ENCODE data around the gene RASA4B.
A peak's percentile ranks its signal among the peaks of the same experiment; 100 is the strongest.
"Not testable (repeated sequence)": the region's sequence is repeated elsewhere in the genome, so short reads cannot be mapped to it uniquely, and the experiment has no call there.

RASA4B gene

DNA sequence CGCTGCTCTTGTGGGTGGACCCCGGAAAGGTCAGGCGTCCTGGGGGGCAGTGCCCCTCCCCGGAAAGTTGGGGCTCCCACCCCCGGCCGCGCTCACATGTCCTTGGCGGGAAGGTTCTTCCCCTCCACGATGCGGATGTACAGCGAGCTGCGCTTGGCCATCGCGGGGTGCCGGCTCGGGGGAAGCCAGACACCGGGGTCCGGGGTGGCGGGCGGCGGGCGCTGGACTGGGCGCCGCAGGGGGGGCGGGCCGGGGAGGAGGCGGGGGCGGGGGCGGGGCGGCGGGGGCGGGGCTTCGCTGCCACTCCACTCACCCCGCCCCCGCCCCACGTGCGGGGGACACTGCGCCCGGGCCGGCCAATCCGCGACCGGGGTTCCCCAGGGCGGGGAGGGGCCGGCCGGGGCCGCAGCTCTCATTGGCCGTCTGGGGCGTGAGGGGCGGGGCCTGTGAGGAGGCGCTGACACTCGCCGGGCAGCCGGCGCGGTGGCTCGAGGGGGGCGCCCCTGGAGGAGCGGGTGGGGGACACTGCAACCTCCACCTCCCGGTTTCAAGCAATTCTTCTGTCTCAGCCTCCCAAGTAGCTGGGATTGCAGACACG is at the start of gene RASA4B:
Gene RASA4B (minus strand): TSS at position 228 of the 598 bp plus-strand sequence. CDS start 67 bp downstream, at position 161.
- not testable (repeated sequence) for H3K36me3 Mint-ChIP-seq (ENCODE audit: low read depth); H3K27me3 Mint-ChIP-seq; H3K27ac Mint-ChIP-seq; H3K4me1 Mint-ChIP-seq (ENCODE audit: low read depth); H3K4me3 Mint-ChIP-seq; H3K9me3 Mint-ChIP-seq
- peak; percentile 48 for DNase-seq

- H3K4me1 Mint-ChIP-seq (ENCODE audit: low read depth); H3K9me3 Mint-ChIP-seq; DNase-seq; H3K27ac Mint-ChIP-seq; H3K36me3 Mint-ChIP-seq (ENCODE audit: low read depth); H3K4me3 Mint-ChIP-seq; H3K27me3 Mint-ChIP-seq: not testable (repeated sequence)
These were observed 33.3 kb upstream of the RASA4B start, which contains the start of gene SPDYE2 for GRCh38 chr7:102550808-102551422. Gene SPDYE2 (plus strand): TSS chr7:102551226. CDS start chr7:102553256, 2,030 bp downstream.

GRCh38 chr7:102546353-102546752 is 28.8 kb upstream of the RASA4B start:
- H3K4me1 Mint-ChIP-seq (ENCODE audit: low read depth); DNase-seq; H3K27ac Mint-ChIP-seq; H3K9me3 Mint-ChIP-seq; H3K27me3 Mint-ChIP-seq; H3K36me3 Mint-ChIP-seq (ENCODE audit: low read depth); H3K4me3 Mint-ChIP-seq: not testable (repeated sequence)

GRCh38 chr7:102545288-102545687 is 27.7 kb upstream of the RASA4B start:
- H3K4me3 Mint-ChIP-seq; H3K27ac Mint-ChIP-seq; DNase-seq; H3K9me3 Mint-ChIP-seq; H3K4me1 Mint-ChIP-seq (ENCODE audit: low read depth); H3K36me3 Mint-ChIP-seq (ENCODE audit: low read depth); H3K27me3 Mint-ChIP-seq: not testable (repeated sequence)

DNA sequence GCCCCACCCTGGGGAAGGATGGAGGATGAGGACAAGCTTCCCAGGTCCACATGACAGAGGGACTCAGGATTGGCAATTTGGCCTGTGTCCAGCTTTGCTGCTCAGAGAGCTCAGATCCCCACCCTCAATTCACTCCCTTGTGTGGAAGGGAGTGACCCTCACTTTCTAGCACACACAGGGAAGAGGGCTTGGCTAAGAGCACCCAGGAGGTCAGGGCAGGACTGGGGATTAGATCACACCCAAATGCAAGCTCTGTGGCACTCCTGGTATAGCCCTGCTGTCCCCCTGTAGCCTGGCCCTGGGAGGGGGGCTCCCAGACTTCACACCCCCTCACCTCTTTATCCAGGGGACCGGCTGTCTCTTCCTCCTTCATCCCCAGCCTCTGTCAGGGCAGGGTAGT is 26.8 kb upstream of the RASA4B start:
- not testable (repeated sequence) for H3K27ac Mint-ChIP-seq; DNase-seq; H3K4me3 Mint-ChIP-seq; H3K27me3 Mint-ChIP-seq; H3K9me3 Mint-ChIP-seq; H3K36me3 Mint-ChIP-seq (ENCODE audit: low read depth); H3K4me1 Mint-ChIP-seq (ENCODE audit: low read depth)

DNA sequence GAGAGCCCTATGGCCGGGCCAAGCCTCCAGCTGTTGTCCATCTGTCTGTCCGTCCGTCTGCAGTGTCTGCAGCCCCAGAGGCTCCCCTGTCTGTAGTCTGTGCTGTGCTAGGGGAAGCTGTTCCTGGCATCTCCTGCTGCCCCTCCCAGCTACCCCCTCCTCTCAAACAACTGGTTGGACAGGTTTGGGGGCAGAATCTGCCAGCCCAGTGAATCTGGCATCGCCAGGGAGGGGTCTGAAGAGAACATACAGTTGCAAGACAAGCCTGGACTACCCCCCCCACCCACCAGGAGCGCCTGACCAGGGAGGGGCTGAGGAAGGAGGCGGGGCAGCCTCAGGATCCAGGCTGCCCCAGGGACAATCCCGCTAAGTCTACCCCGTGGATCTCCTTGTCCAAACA is 26.0 kb upstream of the RASA4B start, which contains the start of gene UPK3BL2:
Gene UPK3BL2 (minus strand): TSS at position 101 of the 400 bp plus-strand sequence. CDS start 60 bp downstream, at position 41.
- not testable (repeated sequence) for H3K36me3 Mint-ChIP-seq (ENCODE audit: low read depth); H3K27me3 Mint-ChIP-seq; H3K27ac Mint-ChIP-seq; H3K9me3 Mint-ChIP-seq; H3K4me3 Mint-ChIP-seq; DNase-seq; H3K4me1 Mint-ChIP-seq (ENCODE audit: low read depth)

DNA sequence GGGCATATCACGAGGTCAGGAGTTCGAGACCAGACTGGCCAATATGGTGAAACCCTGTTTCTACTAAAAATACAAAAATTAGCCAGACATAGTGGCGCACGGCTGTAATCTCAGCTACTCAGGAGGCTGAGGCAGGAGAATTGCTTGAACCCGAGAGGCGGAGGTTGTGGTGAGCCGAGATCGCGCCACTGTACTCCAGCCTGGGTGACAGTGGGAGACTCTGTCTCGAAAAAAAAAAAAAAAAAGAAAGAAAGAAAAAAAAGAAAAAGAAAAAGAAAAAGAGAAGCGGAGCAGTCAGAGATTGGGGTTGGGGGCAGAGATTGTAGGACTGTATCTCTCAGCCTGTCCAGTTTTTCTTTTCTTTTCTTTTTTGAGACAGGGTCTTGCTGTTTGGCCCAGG is 25.2 kb upstream of the RASA4B start:
- not testable (repeated sequence) for H3K9me3 Mint-ChIP-seq; H3K4me1 Mint-ChIP-seq (ENCODE audit: low read depth); H3K36me3 Mint-ChIP-seq (ENCODE audit: low read depth); H3K27ac Mint-ChIP-seq; DNase-seq; H3K27me3 Mint-ChIP-seq; H3K4me3 Mint-ChIP-seq

GRCh38 chr7:102542083-102542482 is 24.5 kb upstream of the RASA4B start:
- not testable (repeated sequence) for H3K9me3 Mint-ChIP-seq; H3K27ac Mint-ChIP-seq; H3K27me3 Mint-ChIP-seq; DNase-seq; H3K36me3 Mint-ChIP-seq (ENCODE audit: low read depth); H3K4me3 Mint-ChIP-seq; H3K4me1 Mint-ChIP-seq (ENCODE audit: low read depth)

DNA sequence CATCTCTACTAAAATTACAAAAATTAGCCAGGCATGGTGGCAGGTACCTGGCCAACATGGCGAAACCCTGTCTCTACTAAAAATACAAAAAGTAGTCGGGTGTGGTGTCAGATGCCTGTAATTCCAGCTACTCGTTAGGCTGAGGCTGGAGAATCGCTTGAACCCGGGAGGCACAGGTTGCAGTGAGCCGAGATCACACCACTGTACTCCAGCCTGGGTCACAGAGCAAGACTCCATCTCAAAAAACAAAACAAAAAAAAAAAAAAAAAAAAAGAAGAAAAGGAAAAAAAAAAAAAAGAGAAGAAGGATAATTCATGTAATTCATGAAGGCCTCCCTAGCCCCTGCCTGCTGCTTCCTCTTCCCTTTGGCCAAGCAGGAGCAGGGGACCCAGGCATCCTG is 23.0 kb upstream of the RASA4B start:
- not testable (repeated sequence) for H3K4me1 Mint-ChIP-seq (ENCODE audit: low read depth)

GRCh38 chr7:102535062-102535615 is 17.6 kb upstream of the RASA4B start:
- H3K9me3 Mint-ChIP-seq; H3K27ac Mint-ChIP-seq; DNase-seq; H3K4me3 Mint-ChIP-seq; H3K4me1 Mint-ChIP-seq (ENCODE audit: low read depth); H3K36me3 Mint-ChIP-seq (ENCODE audit: low read depth); H3K27me3 Mint-ChIP-seq: not testable (repeated sequence)

More for the DNA sequence above, 23.0 kb upstream of the RASA4B start:
- H3K27me3 Mint-ChIP-seq; DNase-seq; H3K4me3 Mint-ChIP-seq; H3K36me3 Mint-ChIP-seq (ENCODE audit: low read depth); H3K9me3 Mint-ChIP-seq; H3K27ac Mint-ChIP-seq: not testable (repeated sequence)

DNA sequence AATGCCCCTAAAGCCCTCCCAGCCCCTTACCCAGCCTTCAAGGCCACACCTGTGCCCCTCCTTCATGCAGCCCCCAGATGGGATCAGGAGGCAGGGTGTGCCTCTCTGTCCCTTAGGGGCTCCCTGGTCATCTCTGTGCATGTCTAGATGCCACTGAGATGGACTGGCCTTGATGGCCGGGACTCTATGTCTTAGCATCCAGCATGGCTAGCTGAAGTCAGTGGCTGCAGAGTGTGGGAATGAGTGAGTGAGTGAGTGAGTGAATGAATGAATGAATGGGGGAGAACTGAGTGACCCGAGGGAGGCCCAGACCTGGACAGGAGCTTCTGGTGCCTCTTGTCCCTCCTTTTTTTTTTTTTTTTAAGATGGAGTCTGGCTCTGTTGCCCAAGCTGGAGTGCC is 14.6 kb upstream of the RASA4B start:
- DNase-seq: peak; percentile 17
- not testable (repeated sequence) for H3K27ac Mint-ChIP-seq; H3K36me3 Mint-ChIP-seq (ENCODE audit: low read depth); H3K4me3 Mint-ChIP-seq; H3K27me3 Mint-ChIP-seq; H3K9me3 Mint-ChIP-seq; H3K4me1 Mint-ChIP-seq (ENCODE audit: low read depth)

DNA sequence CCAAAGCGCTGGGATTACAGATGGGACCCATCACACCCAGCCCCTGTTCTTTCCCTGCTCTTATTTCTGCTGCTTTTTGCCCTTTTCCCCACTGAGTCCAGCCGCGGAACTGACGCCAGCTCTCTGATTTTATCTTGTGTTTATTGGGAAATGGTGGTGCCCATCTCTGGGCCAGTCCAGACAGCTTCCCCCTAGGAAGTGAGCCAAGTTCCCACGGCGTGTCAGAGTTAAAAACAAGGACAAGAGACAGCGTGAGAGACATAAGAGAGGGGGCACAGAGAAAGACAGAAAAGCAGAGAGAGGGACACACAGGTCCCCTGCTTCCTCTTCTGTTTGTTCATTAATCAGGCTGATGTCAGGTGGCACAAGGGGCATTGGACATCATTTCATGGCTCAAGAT is 14.0 kb upstream of the RASA4B start:
- not testable (repeated sequence) for H3K27me3 Mint-ChIP-seq; H3K4me1 Mint-ChIP-seq (ENCODE audit: low read depth); DNase-seq; H3K36me3 Mint-ChIP-seq (ENCODE audit: low read depth); H3K4me3 Mint-ChIP-seq; H3K9me3 Mint-ChIP-seq; H3K27ac Mint-ChIP-seq

- not testable (repeated sequence) for H3K36me3 Mint-ChIP-seq (ENCODE audit: low read depth); H3K4me1 Mint-ChIP-seq (ENCODE audit: low read depth); H3K27me3 Mint-ChIP-seq; H3K9me3 Mint-ChIP-seq; H3K4me3 Mint-ChIP-seq; H3K27ac Mint-ChIP-seq
- peak; percentile 24 for DNase-seq
These were observed 10.5 kb upstream of the RASA4B start for GRCh38 chr7:102527822-102528793.

- not testable (repeated sequence) for H3K27me3 Mint-ChIP-seq; H3K4me3 Mint-ChIP-seq; H3K9me3 Mint-ChIP-seq; DNase-seq; H3K4me1 Mint-ChIP-seq (ENCODE audit: low read depth); H3K36me3 Mint-ChIP-seq (ENCODE audit: low read depth); H3K27ac Mint-ChIP-seq
These were observed 9.6 kb upstream of the RASA4B start for GRCh38 chr7:102527182-102527581.

DNA sequence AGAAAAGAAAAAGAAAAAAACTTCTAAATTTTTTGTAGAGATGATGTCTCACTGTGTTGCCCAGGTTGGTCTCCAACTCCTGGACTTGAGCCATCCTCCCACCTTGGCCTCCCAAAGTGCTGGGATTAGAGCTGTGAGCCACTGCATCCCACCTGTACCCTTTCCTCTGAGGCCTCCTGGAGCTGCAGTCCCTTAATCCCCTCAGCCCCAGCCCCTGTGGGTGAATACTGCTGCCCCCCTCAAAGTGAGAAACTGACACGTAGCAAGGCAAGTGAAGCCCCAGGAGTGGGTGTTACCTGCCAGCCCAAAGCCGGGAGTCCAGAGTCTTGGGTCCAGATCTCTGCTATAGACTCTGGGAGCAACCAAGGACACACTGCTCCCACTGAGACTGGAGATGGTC is 7.2 kb upstream of the RASA4B start:
- not testable (repeated sequence) for H3K4me3 Mint-ChIP-seq; H3K27ac Mint-ChIP-seq; H3K4me1 Mint-ChIP-seq (ENCODE audit: low read depth); H3K36me3 Mint-ChIP-seq (ENCODE audit: low read depth); H3K27me3 Mint-ChIP-seq; H3K9me3 Mint-ChIP-seq
- peak; percentile 25 for DNase-seq

All from activated T-cell treated with anti-CD3 and anti-CD28 coated beads, Interleukin-2, amount 50 U/mL, for 24 hours (primary cell).